ENCODE measurements around the gene LRRC4B. TPM values are rescaled to one million over a fixed set of nuclear protein-coding genes. Genes with fewer than 3 reads are reported as not detected.
A peak's percentile ranks its signal among the peaks of the same experiment; 100 is the strongest.

The LRRC4B gene
- total RNA-seq, 1 experiment from 2014 or later, result not detected

DNA sequence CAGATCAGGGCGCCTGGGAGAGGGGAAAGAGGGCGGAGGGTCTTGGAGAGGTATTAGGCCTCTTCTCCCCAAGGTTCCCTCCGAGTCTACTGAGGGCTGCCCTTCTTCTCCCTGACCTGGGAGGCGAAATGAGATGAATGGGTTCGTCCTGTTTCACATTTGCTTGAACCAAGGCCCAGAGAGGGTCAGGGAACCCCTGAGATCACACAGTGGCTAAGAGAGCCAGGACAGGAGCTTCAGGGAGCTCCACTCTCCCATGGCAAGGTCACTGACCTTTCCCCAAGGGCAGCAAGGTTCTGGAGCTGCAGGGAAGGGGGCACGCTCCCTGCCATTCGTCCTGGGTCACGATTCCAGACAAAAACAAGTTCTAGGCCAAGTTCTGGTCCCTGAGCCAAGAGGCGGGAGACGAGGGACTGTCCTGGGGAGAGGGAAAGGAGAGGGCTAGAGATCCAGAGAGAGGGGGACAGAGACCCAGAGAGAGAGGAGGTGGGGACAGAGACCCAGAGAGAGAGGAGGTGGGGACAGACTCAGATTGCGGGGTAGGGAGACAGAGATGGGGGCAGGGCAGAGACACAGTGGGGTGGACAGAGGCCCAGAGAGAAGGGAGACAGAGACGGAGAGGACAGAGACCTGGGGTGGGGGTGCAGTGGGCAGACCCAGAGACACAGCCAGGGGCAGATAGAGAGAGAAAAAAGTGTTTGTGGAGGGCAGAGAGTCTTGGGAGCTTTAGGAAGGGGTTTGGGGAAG, 55.1 kb downstream of the LRRC4B start:
- no peaks in the 10 kb centered on the region for H3K27me3 Mint-ChIP-seq (ENCODE audit: insufficient read depth, unreplicated experiment)
- intact Hi-C loops (cut with micrococcal nuclease), result no loop called here

GRCh38 chr19:50512112-50512998, 55.9 kb downstream of the LRRC4B start:
- ChIA-PET POLR2A (interaction anchor here (0.5 to 2.6 kb wide), 8 partner anchors 9 to 293 kb away, joined by 3 to 11 read pairs (median 3); no protein-coding TSS in a partner anchor), CTCF (interaction anchor here (0.6 kb wide), 2 partner anchors 194 to 300 kb away, joined by 3 read pairs; no protein-coding TSS in a partner anchor)
- Mint-ChIP-seq H3K27ac (ENCODE audit: low read depth, unreplicated experiment) (peak overlapping the region; percentile 96), H3K9me3 (ENCODE audit: unreplicated experiment) (no peaks in the 10 kb centered on the region), H3K27me3 (ENCODE audit: insufficient read depth, unreplicated experiment) (no peaks in the 10 kb centered on the region), H3K4me1 (ENCODE audit: insufficient read depth, unreplicated experiment) (peaks cover 16% of the 10 kb centered on the region), H3K4me3 (ENCODE audit: unreplicated experiment) (peak overlapping the region; percentile 86), H3K36me3 (ENCODE audit: insufficient read depth, unreplicated experiment) (no peaks in the 10 kb centered on the region)
- no TSS peak for BruUV-seq (replicated peaks)
- TF ChIP-seq CTCF (IDR thresholded peaks at IDR 0.05; ENCODE audit: unreplicated experiment), result no peak
- no peak for DNase-seq (ENCODE audit: unreplicated experiment)
- intact Hi-C loops (cut with micrococcal nuclease), result no loop called here

More for the DNA sequence above, 55.1 kb downstream of the LRRC4B start:
- BruUV-seq (replicated peaks), result no TSS peak
- H3K4me1 Mint-ChIP-seq (ENCODE audit: insufficient read depth, unreplicated experiment), result peaks cover 16% of the 10 kb centered on the region
- DNase-seq (ENCODE audit: unreplicated experiment), result no peak
- no peaks in the 10 kb centered on the region for H3K9me3 Mint-ChIP-seq (ENCODE audit: unreplicated experiment)
- H3K27ac Mint-ChIP-seq (ENCODE audit: low read depth, unreplicated experiment), result no peak overlapping the region
- POLR2A ChIA-PET, result no interaction called here
- no peaks in the 10 kb centered on the region for H3K36me3 Mint-ChIP-seq (ENCODE audit: insufficient read depth, unreplicated experiment)
- TF ChIP-seq CTCF (IDR thresholded peaks at IDR 0.05; ENCODE audit: unreplicated experiment), result no peak
- H3K4me3 Mint-ChIP-seq (ENCODE audit: unreplicated experiment), result peak overlapping the region; percentile 7
- CTCF ChIA-PET, result no interaction called here

DNA sequence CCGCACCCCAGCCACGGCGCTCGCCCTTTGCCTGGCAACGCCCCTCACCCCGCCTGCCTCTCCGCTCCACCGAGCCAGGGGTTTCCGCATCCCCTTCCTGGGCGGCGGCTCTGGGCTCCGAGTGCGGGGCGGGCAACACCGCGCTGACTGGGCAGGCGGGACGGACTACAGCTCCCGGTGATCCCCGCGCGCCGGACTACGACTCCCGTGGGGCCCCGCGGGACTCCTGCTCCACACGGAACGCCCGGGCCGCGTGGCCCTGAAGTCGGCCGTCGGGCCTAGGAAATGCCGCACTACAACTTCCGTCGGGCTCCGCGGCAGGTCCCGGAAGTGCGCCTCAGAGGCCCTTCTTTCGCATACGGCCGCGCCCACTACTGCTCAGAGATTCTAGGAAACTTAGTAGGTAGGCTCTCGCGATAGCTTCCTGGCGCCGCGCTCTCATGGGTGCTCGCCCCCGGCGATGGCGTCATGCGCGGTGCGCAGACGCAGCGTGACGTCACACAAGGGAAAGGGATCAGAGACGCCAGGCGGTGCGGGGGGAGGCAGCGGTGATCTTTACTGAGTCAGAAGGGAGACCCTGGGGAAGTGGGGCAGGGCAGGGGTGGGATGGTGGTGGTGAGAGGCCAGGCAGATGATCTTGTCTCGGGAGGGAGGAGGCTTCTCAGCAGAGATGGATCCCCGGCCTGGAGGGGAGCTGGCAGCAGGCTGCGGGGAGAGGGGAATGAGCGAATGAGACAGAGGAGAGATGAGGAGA, 57.0 kb downstream of the LRRC4B start, which contains the start of gene JOSD2:
Gene JOSD2 (minus strand): TSS at position 123 of the 754 bp plus-strand sequence. CDS start 760 bp downstream, outside the sequence.
- CTCF ChIA-PET, result interaction anchor here (0.5 to 1.0 kb wide), 5 partner anchors 25 to 411 kb away, joined by 3 to 4 read pairs (median 3); no protein-coding TSS in a partner anchor
- POLR2A ChIA-PET, result interaction anchor here (0.5 to 2.6 kb wide), 17 partner anchors 10 to 882 kb away, joined by 3 to 11 read pairs (median 4); partner anchors contain the start of genes AKT1S1, NR1H2, POLD1 and TBC1D17
- DNase-seq (ENCODE audit: unreplicated experiment), result peak; percentile 100
- peak within 1 kb of the TSS; percentile 86 for H3K4me3 Mint-ChIP-seq (ENCODE audit: unreplicated experiment)
- H3K27ac Mint-ChIP-seq (ENCODE audit: low read depth, unreplicated experiment), result peak within 1 kb of the TSS; percentile 96
- no peaks in the 10 kb centered on the region for H3K27me3 Mint-ChIP-seq (ENCODE audit: insufficient read depth, unreplicated experiment)
- intact Hi-C loops (cut with micrococcal nuclease), result loop anchor here (1.0 kb wide), 1 partner anchor 35 kb away; the partner anchor contains the start of genes EMC10 and GARIN5A
- BruUV-seq (replicated peaks), result no TSS peak
- peaks cover 16% of the 10 kb centered on the region for H3K4me1 Mint-ChIP-seq (ENCODE audit: insufficient read depth, unreplicated experiment)
- H3K9me3 Mint-ChIP-seq (ENCODE audit: unreplicated experiment), result no peaks in the 10 kb centered on the region
- TF ChIP-seq CTCF (IDR thresholded peaks at IDR 0.05; ENCODE audit: unreplicated experiment), result no peak
- no peaks in the 10 kb centered on the region for H3K36me3 Mint-ChIP-seq (ENCODE audit: insufficient read depth, unreplicated experiment)
